ENCODE measurements around the gene ADGRF3. TPM values are rescaled to one million over a fixed set of nuclear protein-coding genes. Genes with fewer than 3 reads are reported as not detected.
A peak's percentile ranks its signal among the peaks of the same experiment; 100 is the strongest.

Gene ADGRF3
- total and polyA plus RNA-seq, 9 of the 15 experiments (the other 6 are each of a cell fraction or from before 2014, with no cell fraction given), result 0.04 to 0.54 (median 0.16) TPM; not detected in 2

DNA sequence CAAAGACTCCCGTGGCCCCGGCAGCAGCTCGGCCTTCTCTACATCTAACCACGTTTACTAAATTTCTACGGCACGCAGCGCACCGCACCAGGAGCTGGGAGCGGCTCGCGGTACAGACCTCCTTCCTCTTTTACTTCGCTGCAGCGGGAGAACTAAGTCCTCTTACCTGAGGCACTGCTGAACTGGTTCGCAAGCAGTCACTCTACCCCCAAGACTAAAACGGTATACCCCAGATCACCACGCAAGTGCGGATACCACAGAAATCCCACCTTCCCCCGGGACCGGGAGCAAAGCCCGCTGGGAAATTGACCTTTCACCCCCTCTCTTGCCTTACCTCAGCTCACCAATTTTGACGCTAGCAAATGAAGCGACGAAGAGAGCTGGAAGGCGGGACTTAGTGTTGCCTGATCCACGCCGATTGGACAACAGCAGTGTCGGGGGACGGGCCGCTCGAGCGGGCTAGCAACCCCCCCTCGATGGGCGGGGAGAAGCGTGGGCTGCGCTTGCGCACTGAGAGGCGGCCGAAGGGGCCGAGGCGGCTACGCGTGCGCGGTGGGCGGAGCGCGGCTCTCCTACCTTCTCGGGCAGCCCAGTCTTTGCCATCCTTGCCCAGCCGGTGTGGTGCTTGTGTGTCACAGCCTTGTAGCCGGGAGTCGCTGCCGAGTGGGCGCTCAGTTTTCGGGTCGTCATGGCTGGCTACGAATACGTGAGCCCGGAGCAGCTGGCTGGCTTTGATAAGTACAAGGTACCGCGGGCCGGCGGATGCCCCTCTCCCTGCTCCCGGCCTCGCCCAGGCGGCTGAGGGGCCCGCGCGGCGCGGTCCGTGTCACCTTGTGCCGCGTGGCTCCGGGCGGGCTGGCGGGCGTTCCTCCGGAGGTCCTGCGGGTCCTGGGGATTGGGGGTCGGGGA is 790 bp downstream of the ADGRF3 start, which contains the start of gene SELENOI (continued):
- TF ChIP-seq NFIX (CRISPR knock-in tag; IDR thresholded peaks at IDR 0.05; ENCODE audit: low read depth), result no peak
- TF ChIP-seq ZNF12 (CRISPR knock-in tag; IDR thresholded peaks at IDR 0.05), result no peak; the same call in 1 of the 2 replicates
- peak; percentile 98 for TF ChIP-seq NR2C1 (IDR thresholded peaks at IDR 0.05)
- peak; percentile 99 for TF ChIP-seq NR2C1 (tag; IDR thresholded peaks at IDR 0.05)
- TF ChIP-seq, protein P1, sequence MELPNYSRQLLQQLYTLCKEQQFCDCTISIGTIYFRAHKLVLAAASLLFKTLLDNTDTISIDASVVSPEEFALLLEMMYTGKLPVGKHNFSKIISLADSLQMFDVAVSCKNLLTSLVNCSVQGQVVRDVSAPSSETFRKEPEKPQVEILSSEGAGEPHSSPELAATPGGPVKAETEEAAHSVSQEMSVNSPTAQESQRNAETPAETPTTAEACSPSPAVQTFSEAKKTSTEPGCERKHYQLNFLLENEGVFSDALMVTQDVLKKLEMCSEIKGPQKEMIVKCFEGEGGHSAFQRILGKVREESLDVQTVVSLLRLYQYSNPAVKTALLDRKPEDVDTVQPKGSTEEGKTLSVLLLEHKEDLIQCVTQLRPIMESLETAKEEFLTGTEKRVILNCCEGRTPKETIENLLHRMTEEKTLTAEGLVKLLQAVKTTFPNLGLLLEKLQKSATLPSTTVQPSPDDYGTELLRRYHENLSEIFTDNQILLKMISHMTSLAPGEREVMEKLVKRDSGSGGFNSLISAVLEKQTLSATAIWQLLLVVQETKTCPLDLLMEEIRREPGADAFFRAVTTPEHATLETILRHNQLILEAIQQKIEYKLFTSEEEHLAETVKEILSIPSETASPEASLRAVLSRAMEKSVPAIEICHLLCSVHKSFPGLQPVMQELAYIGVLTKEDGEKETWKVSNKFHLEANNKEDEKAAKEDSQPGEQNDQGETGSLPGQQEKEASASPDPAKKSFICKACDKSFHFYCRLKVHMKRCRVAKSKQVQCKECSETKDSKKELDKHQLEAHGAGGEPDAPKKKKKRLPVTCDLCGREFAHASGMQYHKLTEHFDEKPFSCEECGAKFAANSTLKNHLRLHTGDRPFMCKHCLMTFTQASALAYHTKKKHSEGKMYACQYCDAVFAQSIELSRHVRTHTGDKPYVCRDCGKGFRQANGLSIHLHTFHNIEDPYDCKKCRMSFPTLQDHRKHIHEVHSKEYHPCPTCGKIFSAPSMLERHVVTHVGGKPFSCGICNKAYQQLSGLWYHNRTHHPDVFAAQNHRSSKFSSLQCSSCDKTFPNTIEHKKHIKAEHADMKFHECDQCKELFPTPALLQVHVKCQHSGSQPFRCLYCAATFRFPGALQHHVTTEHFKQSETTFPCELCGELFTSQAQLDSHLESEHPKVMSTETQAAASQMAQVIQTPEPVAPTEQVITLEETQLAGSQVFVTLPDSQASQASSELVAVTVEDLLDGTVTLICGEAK (IDR thresholded peaks at IDR 0.05), result peak; percentile 42; the same call in 1 of the 2 replicates
- TF ChIP-seq, protein P1 (CRISPR knock-in tag; IDR thresholded peaks at IDR 0.05), result no peak
- TF ChIP-seq RFX5 (IDR thresholded peaks at IDR 0.05; ENCODE audit: low read depth, low read length), result no peak
- peak; percentile 41; the same call in 1 of the 2 replicates for TF ChIP-seq RNF2 (IDR thresholded peaks at IDR 0.05)
- no peak for TF ChIP-seq ZBTB8A (IDR thresholded peaks at IDR 0.05; ENCODE audit: partially characterized antibody)
- TF ChIP-seq HMG20B (CRISPR knock-in tag; IDR thresholded peaks at IDR 0.05), result no peak
- no peak; a peak in 1 of 4 replicates for TF ChIP-seq RAD21 (CRISPR knock-in tag; conservative IDR thresholded peaks at IDR 0.05 in 1 of 2, IDR thresholded peaks at IDR 0.05 in 1 of 2)
- peak; percentile 99 for TF ChIP-seq ZFX (CRISPR knock-in tag; IDR thresholded peaks at IDR 0.05)
- peak; percentile 83 for TF ChIP-seq MYNN (IDR thresholded peaks at IDR 0.05)
- no peak for TF ChIP-seq MYNN (CRISPR knock-in tag; IDR thresholded peaks at IDR 0.05)
- no peak for TF ChIP-seq MIER1 (IDR thresholded peaks at IDR 0.05; ENCODE audit: low read depth)
- TF ChIP-seq KAT8 (IDR thresholded peaks at IDR 0.05; ENCODE audit: low read depth), result no peak
- no peak for TF ChIP-seq NFE2L1 (tag; IDR thresholded peaks at IDR 0.05; ENCODE audit: borderline replicate concordance, low read depth)
- no peak for TF ChIP-seq GATA2 (CRISPR knock-in tag; IDR thresholded peaks at IDR 0.05)
- TF ChIP-seq TSC22D4 (tag; IDR thresholded peaks at IDR 0.05), result no peak
